Fibroblast of lung (primary cell): ENCODE results near the gene ALPG. TPM values are rescaled to one million over a fixed set of nuclear protein-coding genes. Genes with fewer than 3 reads are reported as not detected.

ENCODE experiments used
- DNase-seq, 2 donors: peaks; one replicate each; pipeline versions ENCODE4 v3.0.0 to v3.0.0-alpha.2; 2010; ENCODE audit warnings: low read depth in 2 of 2
- H2AFZ ChIP-seq: 2 replicates; pipeline ENCODE4 v1.5.1; 2012; ENCODE audit warnings: low read length, control low read depth, inconsistent platforms
- H3K27ac ChIP-seq: 2 replicates; pipeline ENCODE4 v1.5.1; 2011; ENCODE audit warnings: low read length, control low read depth; ENCODE audit not compliant: insufficient read depth
- H3K27me3 ChIP-seq: 2 replicates; pipeline ENCODE4 v1.5.1; 2011; ENCODE audit warnings: mild to moderate bottlenecking, low read length; ENCODE audit not compliant: control insufficient read depth, insufficient read depth
- H3K36me3 ChIP-seq: 2 replicates; pipeline ENCODE4 v1.5.1; 2011; ENCODE audit warnings: low read length; ENCODE audit not compliant: control insufficient read depth, insufficient read depth
- H3K4me1 ChIP-seq: 2 replicates; pipeline ENCODE4 v1.5.1; 2011; ENCODE audit warnings: low read length; ENCODE audit not compliant: control insufficient read depth, insufficient read depth; ENCODE audit errors: extremely low read depth
- H3K4me2 ChIP-seq: 2 replicates; pipeline ENCODE4 v1.5.1; 2011; ENCODE audit warnings: low read length, control low read depth; ENCODE audit not compliant: insufficient read depth; ENCODE audit errors: extremely low read depth
- H3K4me3 ChIP-seq, 4 experiments: fragments of 200-600 bp in 1 of 4; sonication (generic) in 1 of 4; replicated peaks in 1 of 4; 2 replicates each; pipeline ENCODE4 v1.5.1; 2011 to 2016; ENCODE audit warnings: low read length in 4 of 4, low read depth in 3 of 4, mild to moderate bottlenecking in 3 of 4, control low read depth in 2 of 4, inconsistent platforms in 1 of 4, mixed read lengths in 1 of 4; ENCODE audit not compliant: insufficient read depth in 1 of 4; ENCODE audit errors: control extremely low read depth in 1 of 4
- H3K79me2 ChIP-seq: 2 replicates; pipeline ENCODE4 v1.5.1; 2012; ENCODE audit warnings: mild to moderate bottlenecking, low read length, inconsistent platforms; ENCODE audit not compliant: control insufficient read depth, insufficient read depth
- H3K9ac ChIP-seq: 2 replicates; pipeline ENCODE4 v1.5.1; 2011; ENCODE audit warnings: mild to moderate bottlenecking, low read length, control low read depth; ENCODE audit not compliant: insufficient read depth
- H3K9me3 ChIP-seq: 2 replicates; pipeline ENCODE4 v1.5.1; 2012; ENCODE audit warnings: low read depth, low read length; ENCODE audit not compliant: control insufficient read depth, insufficient read depth
- H4K20me1 ChIP-seq: 2 replicates; pipeline ENCODE4 v1.5.1; 2011; ENCODE audit warnings: low read length; ENCODE audit not compliant: control insufficient read depth, insufficient read depth; ENCODE audit errors: extremely low read depth
- CTCF ChIP-seq, 2 donors: IDR thresholded peaks in 1 of 2; conservative IDR thresholded peaks in 1 of 2; 1 replicate in 1 of 2; 2 replicates in 1 of 2; pipeline ENCODE4 v1.5.1; 2011 to 2012; ENCODE audit warnings: low read length in 2 of 2, control low read depth in 1 of 2, inconsistent platforms in 1 of 2, low read depth in 1 of 2, mild to moderate bottlenecking in 1 of 2
- EZH2 ChIP-seq: IDR thresholded peaks from 2 replicates; pipeline ENCODE4 v1.5.1; 2012; ENCODE audit warnings: low read length, control low read depth, mild to moderate bottlenecking; ENCODE audit errors: missing control alignments
- polyA plus RNA-seq, 2 donors: library from polyadenylated mRNA; depleted of rRNA in 1 of 2; stranded (reverse) in 1 of 2; unstranded in 1 of 2; fragments of >200 nt; gene quantifications; 2 replicates each; pipeline ENCODE4 v1.2.1, GENCODE V29; 2011 to 2012; ENCODE audit warnings: missing spikeins in 1 of 2
- total RNA-seq: library from RNA; depleted of rRNA; stranded (reverse); fragments of >200 nt; gene quantifications from 2 replicates; pipeline ENCODE4 v1.2.1, GENCODE V29; 2014

ALPG gene
- total and polyA plus RNA-seq, 2 donors (not counting 1 experiment from before 2014, with no cell fraction given), result not detected

DNA sequence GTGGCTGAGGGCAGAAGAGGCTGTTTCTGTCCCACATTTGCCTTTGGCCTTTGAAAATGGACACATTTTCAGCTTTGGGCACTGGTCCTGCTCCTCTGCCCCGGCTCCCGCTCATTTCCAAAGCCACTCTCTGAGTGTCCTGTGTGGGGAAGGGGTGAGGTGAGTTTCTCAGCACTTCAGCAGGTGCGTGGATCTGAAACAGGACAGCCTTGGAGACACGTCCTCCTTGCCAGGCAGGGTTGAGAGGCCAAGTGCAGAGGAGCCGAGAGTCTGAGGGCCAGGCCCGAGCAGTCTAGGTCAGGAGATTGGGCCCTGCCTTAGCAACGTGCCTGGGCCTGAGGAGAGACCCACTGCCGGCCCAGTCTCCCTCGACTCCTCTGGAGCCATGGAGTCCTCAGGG lies 27.4 kb downstream of the ALPG start:
- TF ChIP-seq CTCF (conservative IDR thresholded peaks at IDR 0.05 in 1 of 2, IDR thresholded peaks at IDR 0.05 in 1 of 2; ENCODE audit: low read depth in 1 of 2, low read length in 2 of 2) (no peak), EZH2 (no peak)
- Histone ChIP-seq H3K9me3 (no peaks in the 10 kb centered on the region), H4K20me1 (no peaks in the 10 kb centered on the region), H3K4me3 (no peak overlapping the region), H3K36me3 (no peaks in the 10 kb centered on the region), H3K79me2 (no peaks in the 10 kb centered on the region), H3K27ac (no peak overlapping the region), H3K9ac (no peak overlapping the region), H3K4me2 (no peak overlapping the region), H3K27me3 (no peaks in the 10 kb centered on the region), H2AFZ (no peak overlapping the region), H3K4me1 (no peaks in the 10 kb centered on the region)
- DNase-seq, result no peak

- no peak for TF ChIP-seq CTCF (conservative IDR thresholded peaks at IDR 0.05 in 1 of 2, IDR thresholded peaks at IDR 0.05 in 1 of 2; ENCODE audit: low read depth in 1 of 2, low read length in 2 of 2)
- TF ChIP-seq EZH2, result no peak
- no peak overlapping the region for H3K27ac ChIP-seq
- H3K79me2 ChIP-seq, result no peaks in the 10 kb centered on the region
- no peaks in the 10 kb centered on the region for H3K27me3 ChIP-seq
- no peak overlapping the region for H3K4me2 ChIP-seq
- H3K36me3 ChIP-seq, result no peaks in the 10 kb centered on the region
- H3K9ac ChIP-seq, result no peak overlapping the region
- no peaks in the 10 kb centered on the region for H4K20me1 ChIP-seq
- H3K4me3 ChIP-seq, result no peak overlapping the region
- H3K4me1 ChIP-seq, result no peaks in the 10 kb centered on the region
- DNase-seq, result no peak
- no peaks in the 10 kb centered on the region for H3K9me3 ChIP-seq
- no peak overlapping the region for H2AFZ ChIP-seq
These were observed 28.1 kb downstream of the ALPG start for GRCh38 chr2:232434563-232435374.

DNA sequence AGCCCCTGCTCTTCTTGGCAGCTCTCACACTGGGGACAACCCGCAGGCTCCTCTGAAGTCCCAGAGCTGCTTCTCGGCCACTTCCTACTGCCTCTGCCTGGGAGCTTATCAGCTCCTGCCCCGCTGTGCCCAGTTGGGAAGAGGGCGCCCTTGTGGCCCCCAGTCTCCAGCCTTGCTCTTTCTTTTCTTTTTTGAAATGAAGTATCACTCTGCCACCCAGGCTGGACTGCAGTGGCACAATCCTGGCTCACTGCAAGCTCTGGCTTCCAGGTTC lies 28.7 kb downstream of the ALPG start:
- no peaks in the 10 kb centered on the region for H3K9me3 ChIP-seq
- H3K4me2 ChIP-seq, result no peak overlapping the region
- H3K4me3 ChIP-seq, result no peak overlapping the region
- no peaks in the 10 kb centered on the region for H4K20me1 ChIP-seq
- H3K4me1 ChIP-seq, result no peaks in the 10 kb centered on the region
- no peak overlapping the region for H3K27ac ChIP-seq
- no peaks in the 10 kb centered on the region for H3K27me3 ChIP-seq
- no peak overlapping the region for H2AFZ ChIP-seq
- H3K9ac ChIP-seq, result no peak overlapping the region
- H3K36me3 ChIP-seq, result no peaks in the 10 kb centered on the region
- DNase-seq, result no peak
- H3K79me2 ChIP-seq, result no peaks in the 10 kb centered on the region
- no peak for TF ChIP-seq CTCF (conservative IDR thresholded peaks at IDR 0.05 in 1 of 2, IDR thresholded peaks at IDR 0.05 in 1 of 2; ENCODE audit: low read depth in 1 of 2, low read length in 2 of 2)
- no peak for TF ChIP-seq EZH2
